ENCODE results near the gene ACE2. TPM values are rescaled to one million over a fixed set of nuclear protein-coding genes. Genes with fewer than 3 reads are reported as not detected.

The ACE2 gene
- under 0.01 and 1.1 TPM in 2 replicates for total RNA-seq

GRCh38 chrX:15600745-15601144, at the start of gene ACE2:
TSS of gene ACE2 (minus strand) at chrX:15600960. CDS start at chrX:15600911, 49 bp downstream.

Other genes with a start within 250 kb of the ACE2 start
- 0.28 TPM in 1 of 2 replicates, not detected in the other for gene VEGFD, start 216.5 kb downstream of the ACE2 start, total RNA-seq
- 9.6 and 13.2 TPM in 2 replicates for gene PIR, start 107.6 kb downstream of the ACE2 start, total RNA-seq
- gene BMX, start 100.2 kb downstream of the ACE2 start, total RNA-seq: 0.38 and 0.56 TPM in 2 replicates
- under 0.01 and 0.28 TPM in 2 replicates for gene CLTRN, start 63.8 kb upstream of the ACE2 start, total RNA-seq
- 2.3 and 4.8 TPM in 2 replicates for gene CA5B, start 137.3 kb upstream of the ACE2 start, total RNA-seq
- 3.1 and 5.6 TPM in 2 replicates for gene ZRSR2, start 189.5 kb upstream of the ACE2 start, total RNA-seq

Measured in regular cardiac myocyte (primary cell).